Activated naive CD8-positive, alpha-beta T cell treated with anti-CD3 and anti-CD28 coated beads, Interleukin-2, amount 50 U/mL, for 24 hours (primary cell): ENCODE results near the gene NIPA2.
A peak's percentile ranks its signal among the peaks of the same experiment; 100 is the strongest.

Experiments
- ATAC-seq: fragments of 150-1000 bp; cut with Tn5 transposase; one replicate; pipeline ENCODE4 v1.10.0; 2021
- DNase-seq: peaks from one replicate; pipeline ENCODE4 v3.0.0; 2021
- H3K27ac Mint-ChIP-seq: one replicate; pipeline ENCODE4 v1.8.0; 2021; ENCODE audit warnings: mild to moderate bottlenecking, mixed read lengths
- H3K27me3 Mint-ChIP-seq: one replicate; pipeline ENCODE4 v1.8.0; 2021; ENCODE audit warnings: mixed read lengths
- H3K36me3 Mint-ChIP-seq: one replicate; pipeline ENCODE4 v1.8.0; 2021; ENCODE audit warnings: low read depth, mixed read lengths
- H3K4me1 Mint-ChIP-seq: one replicate; pipeline ENCODE4 v1.8.0; 2021; ENCODE audit warnings: mixed read lengths
- H3K4me3 Mint-ChIP-seq: one replicate; pipeline ENCODE4 v1.8.0; 2021; ENCODE audit warnings: mild to moderate bottlenecking, moderate library complexity, mixed read lengths
- H3K9me3 Mint-ChIP-seq: one replicate; pipeline ENCODE4 v1.8.0; 2021; ENCODE audit warnings: mixed read lengths

Gene NIPA2

GRCh38 chr15:22856659-22857058 lies 18.2 kb downstream of the NIPA2 start:
- Mint-ChIP-seq H3K36me3 (peaks cover 51% of the 10 kb centered on the region), H3K27ac (no peak overlapping the region), H3K27me3 (no peaks in the 10 kb centered on the region), H3K4me1 (peaks cover 2% of the 10 kb centered on the region), H3K9me3 (no peaks in the 10 kb centered on the region), H3K4me3 (no peak overlapping the region)
- DNase-seq = no peak
- ATAC-seq = no peak

DNA sequence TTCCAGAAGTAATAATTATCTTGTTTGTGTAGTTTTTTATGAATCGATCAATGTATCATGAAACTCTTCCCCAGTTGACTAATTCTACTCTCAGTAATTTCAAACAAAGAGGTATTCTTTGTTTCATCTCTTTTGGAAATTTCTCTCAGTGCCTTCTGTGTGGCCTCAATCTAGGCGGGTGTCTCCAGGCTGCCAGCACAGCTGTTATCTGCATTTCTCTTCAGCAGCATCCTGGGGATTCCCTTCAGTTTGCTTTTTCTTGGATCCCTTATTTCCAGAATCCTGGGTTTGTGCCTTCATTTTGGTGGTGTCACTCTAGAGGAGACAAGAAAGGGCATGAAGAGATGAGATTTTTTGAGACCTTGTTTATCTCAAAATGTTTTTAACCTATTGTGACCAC lies 22.7 kb downstream of the NIPA2 start:
- ATAC-seq = no peak
- Mint-ChIP-seq H3K27ac (no peak overlapping the region), H3K9me3 (no peaks in the 10 kb centered on the region), H3K27me3 (no peaks in the 10 kb centered on the region), H3K4me1 (no peaks in the 10 kb centered on the region), H3K4me3 (no peak overlapping the region), H3K36me3 (peaks cover 60% of the 10 kb centered on the region)
- no peak for DNase-seq

DNA sequence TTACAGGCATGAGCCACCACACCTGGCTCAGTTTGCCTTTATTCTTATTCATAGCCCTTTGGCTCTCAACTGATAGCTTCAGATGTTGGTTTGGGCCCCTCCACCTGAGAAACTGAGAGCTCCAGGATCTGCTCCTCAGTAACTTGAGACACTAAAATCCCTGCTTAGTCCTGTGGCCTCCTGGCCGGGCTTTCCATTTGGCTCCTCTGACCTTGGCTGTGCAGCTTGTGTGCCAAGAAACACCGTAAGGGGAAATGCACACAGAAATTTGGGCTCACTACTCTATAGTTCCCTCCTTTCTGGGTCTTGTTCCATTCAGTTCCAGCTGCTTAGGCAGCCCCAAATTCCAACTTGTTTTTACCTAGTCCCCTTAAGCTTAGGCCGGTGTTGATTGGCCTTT lies 24.9 kb downstream of the NIPA2 start:
- Mint-ChIP-seq H3K9me3 (no peaks in the 10 kb centered on the region), H3K4me3 (no peak overlapping the region), H3K36me3 (peaks cover 64% of the 10 kb centered on the region)

DNA sequence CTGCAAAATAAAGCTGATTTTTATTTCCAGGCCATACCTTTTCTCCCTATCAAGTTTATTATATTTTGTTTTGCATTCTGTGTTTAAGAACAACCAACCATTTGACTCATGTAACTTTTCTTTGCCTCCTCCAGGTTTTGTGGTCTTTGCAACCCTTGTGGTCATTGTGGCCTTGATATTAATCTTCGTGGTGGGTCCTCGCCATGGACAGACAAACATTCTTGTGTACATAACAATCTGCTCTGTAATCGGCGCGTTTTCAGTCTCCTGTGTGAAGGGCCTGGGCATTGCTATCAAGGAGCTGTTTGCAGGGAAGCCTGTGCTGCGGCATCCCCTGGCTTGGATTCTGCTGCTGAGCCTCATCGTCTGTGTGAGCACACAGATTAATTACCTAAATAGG lies 27.6 kb downstream of the NIPA2 start:
- no peak overlapping the region for H3K4me3 Mint-ChIP-seq
- no peak for DNase-seq
- no peaks in the 10 kb centered on the region for H3K4me1 Mint-ChIP-seq
- H3K27ac Mint-ChIP-seq = peak overlapping the region; percentile 29
- H3K36me3 Mint-ChIP-seq = peaks cover 61% of the 10 kb centered on the region
- no peaks in the 10 kb centered on the region for H3K27me3 Mint-ChIP-seq
- no peaks in the 10 kb centered on the region for H3K9me3 Mint-ChIP-seq
- no peak for ATAC-seq

More for the DNA sequence above, 24.9 kb downstream of the NIPA2 start:
- no peak overlapping the region for H3K27ac Mint-ChIP-seq
- no peaks in the 10 kb centered on the region for H3K4me1 Mint-ChIP-seq
- no peak for DNase-seq
- H3K27me3 Mint-ChIP-seq = no peaks in the 10 kb centered on the region
- ATAC-seq = no peak

DNA sequence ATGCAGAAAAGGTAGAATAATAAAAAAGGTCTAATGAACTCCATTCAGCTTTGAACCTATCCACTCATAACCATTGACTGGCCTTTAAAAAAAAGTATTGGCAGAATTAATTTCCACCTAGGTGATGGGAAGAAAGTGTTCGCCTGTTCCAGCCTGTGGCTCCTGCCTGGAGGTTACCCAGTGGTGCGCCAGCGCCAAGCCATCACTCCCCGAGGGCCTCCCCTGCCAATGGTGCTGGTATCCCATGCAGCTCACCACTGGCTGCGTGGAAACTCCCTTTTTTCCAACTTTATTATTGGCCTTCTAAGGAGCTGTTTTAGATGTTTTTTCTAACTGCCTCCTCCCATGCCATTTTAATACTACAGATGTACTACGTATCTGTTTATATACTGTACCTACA lies 29.4 kb downstream of the NIPA2 start:
- peaks cover 54% of the 10 kb centered on the region for H3K36me3 Mint-ChIP-seq
- no peaks in the 10 kb centered on the region for H3K9me3 Mint-ChIP-seq
- no peak overlapping the region for H3K4me3 Mint-ChIP-seq
- H3K27me3 Mint-ChIP-seq = no peaks in the 10 kb centered on the region
- H3K4me1 Mint-ChIP-seq = no peaks in the 10 kb centered on the region
- H3K27ac Mint-ChIP-seq = no peak overlapping the region
- DNase-seq (no peak), ATAC-seq (no peak)

DNA sequence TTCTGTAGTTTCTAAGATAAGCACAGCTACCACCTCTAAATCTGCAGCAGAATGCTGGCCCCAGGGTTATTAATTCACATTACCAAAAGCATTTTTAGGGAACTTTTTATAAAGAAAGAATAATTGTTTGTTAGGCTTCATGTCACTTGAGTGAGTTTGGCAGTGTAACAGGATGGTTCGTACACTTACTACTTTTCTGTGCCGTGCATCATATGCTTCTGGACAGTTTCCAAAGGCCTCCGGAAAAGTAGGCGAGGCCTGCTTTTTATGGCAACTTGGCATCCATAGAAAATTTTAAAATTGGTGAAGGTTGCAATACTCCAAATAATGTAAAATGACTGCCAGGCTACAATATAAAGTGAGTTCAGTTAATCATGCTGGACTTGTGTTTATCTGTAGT lies 30.0 kb downstream of the NIPA2 start:
- no peaks in the 10 kb centered on the region for H3K27me3 Mint-ChIP-seq
- ATAC-seq = no peak
- H3K4me1 Mint-ChIP-seq = no peaks in the 10 kb centered on the region
- no peak overlapping the region for H3K27ac Mint-ChIP-seq
- H3K36me3 Mint-ChIP-seq = peaks cover 48% of the 10 kb centered on the region
- DNase-seq = no peak
- no peak overlapping the region for H3K4me3 Mint-ChIP-seq
- no peaks in the 10 kb centered on the region for H3K9me3 Mint-ChIP-seq

DNA sequence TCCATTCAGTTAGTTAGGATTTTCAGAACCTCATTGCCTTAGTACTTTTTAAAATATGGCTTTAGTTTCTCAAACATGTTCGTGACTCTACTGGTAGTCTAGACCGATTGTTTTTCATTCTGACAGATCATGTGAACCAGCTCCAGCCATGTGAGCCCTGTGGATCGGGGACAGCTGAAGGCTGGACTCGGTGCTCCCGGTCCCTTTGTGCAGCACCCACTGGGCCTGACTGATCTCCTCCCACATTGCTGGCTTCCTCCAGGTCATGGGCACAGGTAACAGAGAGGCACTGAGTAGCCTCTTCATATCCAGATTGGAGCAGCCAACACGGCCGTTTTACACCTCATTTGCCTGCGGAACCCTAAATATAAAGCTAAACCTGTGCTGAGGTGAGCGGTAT lies 30.5 kb downstream of the NIPA2 start:
- ATAC-seq (no peak), DNase-seq (no peak)
- Mint-ChIP-seq H3K27ac (no peak overlapping the region), H3K9me3 (no peaks in the 10 kb centered on the region), H3K4me3 (no peak overlapping the region), H3K4me1 (no peaks in the 10 kb centered on the region), H3K36me3 (peaks cover 44% of the 10 kb centered on the region), H3K27me3 (no peaks in the 10 kb centered on the region)

GRCh38 chr15:22869856-22870255 lies 31.4 kb downstream of the NIPA2 start:
- H3K9me3 Mint-ChIP-seq = no peaks in the 10 kb centered on the region
- peaks cover 38% of the 10 kb centered on the region for H3K36me3 Mint-ChIP-seq
- DNase-seq = no peak
- no peaks in the 10 kb centered on the region for H3K27me3 Mint-ChIP-seq
- H3K27ac Mint-ChIP-seq = no peak overlapping the region
- no peak for ATAC-seq
- no peaks in the 10 kb centered on the region for H3K4me1 Mint-ChIP-seq
- H3K4me3 Mint-ChIP-seq = no peak overlapping the region

DNA sequence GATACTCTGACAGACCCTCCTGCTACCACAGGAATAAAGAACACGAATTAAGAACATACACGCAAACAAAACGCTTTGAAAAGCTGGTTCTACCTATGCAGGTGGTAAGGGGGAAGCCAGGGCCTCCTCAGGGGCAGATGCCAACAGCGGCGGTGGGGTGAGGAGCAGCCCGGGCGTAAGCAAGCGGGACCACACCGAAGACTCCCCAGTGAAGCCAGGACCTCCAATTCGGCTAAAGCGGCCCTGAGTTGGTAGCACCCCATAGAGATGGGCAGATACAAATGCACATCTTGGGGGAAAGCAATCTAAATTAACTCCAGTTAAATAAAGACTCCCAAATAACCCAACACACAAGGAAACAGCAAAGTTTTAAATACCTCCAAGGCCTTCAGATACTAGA lies 32.4 kb downstream of the NIPA2 start:
- no peak for DNase-seq
- Mint-ChIP-seq H3K4me1 (no peaks in the 10 kb centered on the region), H3K9me3 (no peaks in the 10 kb centered on the region), H3K4me3 (no peak overlapping the region), H3K27me3 (no peaks in the 10 kb centered on the region), H3K27ac (no peak overlapping the region), H3K36me3 (peaks cover 31% of the 10 kb centered on the region)
- ATAC-seq = no peak

DNA sequence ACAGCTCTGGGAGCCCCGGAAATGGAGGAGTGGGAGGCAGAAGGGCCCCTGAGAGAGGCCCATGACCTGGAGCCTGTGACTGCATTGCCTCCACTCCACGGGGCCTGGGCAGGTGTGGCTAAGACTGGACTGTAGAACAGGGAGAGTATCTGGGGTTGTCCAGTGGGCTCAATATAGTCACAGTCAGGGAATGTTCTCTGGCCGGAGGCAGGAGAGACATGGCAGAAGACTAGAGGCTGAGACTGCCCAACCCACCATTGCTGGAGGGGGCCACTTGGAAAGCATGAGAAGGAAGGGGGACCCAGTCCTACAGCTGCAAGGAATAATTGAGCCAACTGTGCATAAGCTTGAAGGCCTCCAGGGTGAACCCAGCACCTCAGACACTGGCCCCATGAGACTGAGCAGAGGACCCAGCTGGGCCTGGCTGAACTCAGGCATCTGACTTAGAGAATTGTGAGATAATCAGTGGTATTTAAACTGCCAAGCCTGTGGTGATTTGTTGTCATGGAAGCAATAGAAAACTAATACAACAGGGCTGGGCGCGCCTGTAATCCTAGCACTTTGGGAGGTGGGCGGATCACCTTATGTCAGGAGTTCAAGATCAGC lies 33.1 kb downstream of the NIPA2 start:
- Mint-ChIP-seq H3K27ac (no peak overlapping the region), H3K4me1 (no peaks in the 10 kb centered on the region), H3K36me3 (peaks cover 27% of the 10 kb centered on the region), H3K27me3 (no peaks in the 10 kb centered on the region), H3K4me3 (no peak overlapping the region), H3K9me3 (no peaks in the 10 kb centered on the region)
- DNase-seq = no peak
- peak; percentile 36 for ATAC-seq

GRCh38 chr15:22872936-22873701 lies 34.7 kb downstream of the NIPA2 start:
- no peaks in the 10 kb centered on the region for H3K9me3 Mint-ChIP-seq
- ATAC-seq (no peak), DNase-seq (no peak)
- H3K36me3 Mint-ChIP-seq = peaks cover 23% of the 10 kb centered on the region
- no peaks in the 10 kb centered on the region for H3K4me1 Mint-ChIP-seq
- no peak overlapping the region for H3K27ac Mint-ChIP-seq
- peaks cover under 1% of the 10 kb centered on the region for H3K27me3 Mint-ChIP-seq
- H3K4me3 Mint-ChIP-seq = no peak overlapping the region

GRCh38 chr15:22873841-22874240 lies 35.4 kb downstream of the NIPA2 start:
- ATAC-seq (no peak), DNase-seq (no peak)
- Mint-ChIP-seq H3K4me3 (no peak overlapping the region), H3K27me3 (peaks cover 2% of the 10 kb centered on the region), H3K36me3 (peaks cover 21% of the 10 kb centered on the region), H3K9me3 (no peaks in the 10 kb centered on the region), H3K27ac (no peak overlapping the region), H3K4me1 (no peaks in the 10 kb centered on the region)

DNA sequence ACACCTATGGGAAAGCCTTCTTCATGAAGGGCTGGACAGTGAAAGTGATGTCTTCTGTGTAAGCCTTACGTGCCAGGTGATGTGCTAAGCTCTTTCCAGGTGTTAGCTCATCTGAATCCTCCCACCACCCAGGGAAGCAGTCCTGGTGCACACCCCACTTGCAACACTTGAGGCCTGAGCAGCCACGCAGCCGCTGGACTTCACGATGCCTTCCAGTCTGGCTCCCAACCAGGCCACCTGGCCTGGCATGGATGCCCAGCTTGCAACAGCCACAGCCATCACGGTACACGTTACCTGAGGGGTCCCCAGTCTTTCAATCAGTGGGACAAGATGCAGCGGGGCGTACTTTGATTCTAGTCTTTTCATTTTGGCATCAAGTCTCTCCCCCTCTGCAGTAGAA lies 35.8 kb downstream of the NIPA2 start:
- ATAC-seq = no peak
- no peak overlapping the region for H3K27ac Mint-ChIP-seq
- peaks cover 2% of the 10 kb centered on the region for H3K27me3 Mint-ChIP-seq
- peaks cover 18% of the 10 kb centered on the region for H3K36me3 Mint-ChIP-seq
- no peaks in the 10 kb centered on the region for H3K9me3 Mint-ChIP-seq
- H3K4me1 Mint-ChIP-seq = no peaks in the 10 kb centered on the region
- H3K4me3 Mint-ChIP-seq = no peak overlapping the region
- DNase-seq = no peak

DNA sequence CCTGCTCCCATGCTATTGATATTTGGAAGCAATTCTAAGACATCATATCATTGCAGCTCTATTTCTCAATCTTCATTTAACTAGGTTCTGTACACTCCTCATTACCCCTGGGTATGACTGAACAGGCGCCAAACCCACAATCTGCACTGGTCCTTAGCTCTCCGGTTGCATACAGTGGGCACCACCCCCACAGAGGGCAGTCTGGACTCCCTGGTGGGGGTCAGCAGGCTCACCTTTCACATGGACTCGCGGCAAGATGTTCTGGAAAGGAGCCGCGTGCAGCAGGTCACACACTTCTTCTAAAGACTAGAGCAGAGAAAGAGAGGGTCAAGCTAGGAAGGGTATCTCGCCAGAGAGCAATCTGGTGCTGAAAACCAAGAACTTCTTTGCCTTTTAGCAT lies 36.5 kb downstream of the NIPA2 start:
- ATAC-seq = no peak
- Mint-ChIP-seq H3K9me3 (no peaks in the 10 kb centered on the region), H3K36me3 (peaks cover 12% of the 10 kb centered on the region), H3K27me3 (peaks cover 2% of the 10 kb centered on the region), H3K4me1 (no peaks in the 10 kb centered on the region), H3K4me3 (no peak overlapping the region), H3K27ac (no peak overlapping the region)
- no peak for DNase-seq

- Mint-ChIP-seq H3K9me3 (no peaks in the 10 kb centered on the region), H3K27me3 (peaks cover 2% of the 10 kb centered on the region), H3K4me1 (no peaks in the 10 kb centered on the region), H3K4me3 (no peak overlapping the region), H3K27ac (no peak overlapping the region), H3K36me3 (peaks cover 8% of the 10 kb centered on the region)
- ATAC-seq (no peak), DNase-seq (no peak)
These were observed 38.7 kb downstream of the NIPA2 start for GRCh38 chr15:22877117-22877516.
